K562 (cell line): ENCODE data around the gene DNAH17. TPM values are rescaled to one million over a fixed set of nuclear protein-coding genes. Genes with fewer than 3 reads are reported as not detected.
A peak's percentile ranks its signal among the peaks of the same experiment; 100 is the strongest.

Source experiments
- ATAC-seq: fragments of 200-7000 bp; cut with Tn5 transposase; 3 replicates; pipeline ENCODE4 v1.9.1; 2020; ENCODE audit warnings: moderate library complexity
- BruUV-seq: library from RNA; stranded (reverse); fragments of 400-500 nt; replicated peaks from 2 replicates; lab custom pipeline; 2021; lab: Mats Ljungman, UMichigan
- CTCF ChIA-PET: fragments of 300-600 bp; formaldehyde crosslinking; extraction: SDS; loops from one replicate; lab custom pipeline; 2021; ENCODE audit warnings: low intra/inter-chr PET ratio; lab: Yijun Ruan, JAX
- POLR2A ChIA-PET: fragments of 300-600, 350-650 bp; sonication (Branson Sonifier 250); formaldehyde crosslinking; extraction: SDS; loops from one replicate; lab custom pipeline; 2021; ENCODE audit warnings: antibody characterized with exemption, inconsistent platforms; lab: Yijun Ruan, JAX
- DNase-seq, 4 experiments: peaks; one replicate each; pipeline versions ENCODE4 v3.0.0 to v3.0.0-alpha.2; 2011 to 2018; ENCODE audit warnings: low spot score in 3 of 4, mixed read lengths in 3 of 4; ENCODE audit errors: extremely low read depth in 1 of 4
- FAIRE-seq: peaks from 2 replicates; lab custom pipeline; 2011; peaks lifted over from hg19 to GRCh38; lab: Jason Lieb, UNC
- H2AFZ ChIP-seq: 2 replicates; pipeline ENCODE4 v1.6.0; 2011; ENCODE audit warnings: low read depth, low read length, control low read depth, inconsistent platforms
- H3K27ac ChIP-seq: fragments of 200-600 bp; 3 replicates; pipeline ENCODE4 v1.8.0; 2011; ENCODE audit warnings: low read depth, mild to moderate bottlenecking, control low read depth, inconsistent platforms, low read length, moderate library complexity, mixed read lengths; ENCODE audit errors: extremely low read depth
- H3K27me3 ChIP-seq, 2 experiments: fragments of 300-600 bp in 1 of 2; 2 replicates in 1 of 2; 3 replicates in 1 of 2; pipeline versions ENCODE4 v1.6.0 to v1.8.0; 2011; ENCODE audit warnings: inconsistent platforms in 2 of 2, low read length in 2 of 2, mild to moderate bottlenecking in 1 of 2, mixed read lengths in 1 of 2, moderate library complexity in 1 of 2; ENCODE audit not compliant: control insufficient read depth in 2 of 2, insufficient read depth in 2 of 2
- H3K36me3 ChIP-seq: fragments of 300-600 bp; 3 replicates; pipeline ENCODE4 v1.8.0; 2011; ENCODE audit warnings: mild to moderate bottlenecking, low read length, inconsistent platforms; ENCODE audit not compliant: control insufficient read depth, insufficient read depth
- H3K4me1 ChIP-seq, 2 experiments: fragments of 200-600 bp in 1 of 2; replicated peaks in 1 of 2; 2 replicates in 1 of 2; 3 replicates in 1 of 2; pipeline versions ENCODE4 v1.5.1 to v1.8.0; 2011; ENCODE audit warnings: inconsistent platforms in 2 of 2, low read length in 2 of 2, mild to moderate bottlenecking in 1 of 2, mixed read lengths in 1 of 2, moderate library complexity in 1 of 2; ENCODE audit not compliant: control insufficient read depth in 2 of 2, insufficient read depth in 2 of 2
- H3K4me2 ChIP-seq: 2 replicates; pipeline ENCODE4 v1.6.1; 2011; ENCODE audit warnings: low read length, control low read depth, inconsistent platforms, mixed read lengths; ENCODE audit not compliant: insufficient read depth
- H3K4me3 ChIP-seq: fragments of 200-600 bp; sonication (generic), shearing (Covaris generic); 2 replicates; pipeline ENCODE4 v1.5.1; 2016; ENCODE audit warnings: control low read depth, inconsistent platforms
- H3K79me2 ChIP-seq: fragments of 200-600 bp; 3 replicates; pipeline ENCODE4 v1.8.0; 2011; ENCODE audit warnings: low read length, inconsistent platforms; ENCODE audit not compliant: control insufficient read depth, insufficient read depth
- H3K9ac ChIP-seq, 2 experiments: 2 replicates each; pipeline versions ENCODE4 v1.6.0 to v1.6.1; 2011; ENCODE audit warnings: low read depth in 2 of 2, low read length in 2 of 2, control low read depth in 1 of 2, inconsistent platforms in 1 of 2, mild to moderate bottlenecking in 1 of 2, mixed read lengths in 1 of 2; ENCODE audit not compliant: insufficient read depth in 1 of 2
- H3K9me1 ChIP-seq: one replicate; pipeline ENCODE4 v1.6.0; 2011; ENCODE audit warnings: inconsistent platforms, mild to moderate bottlenecking, low read length, moderate library complexity; ENCODE audit not compliant: control insufficient read depth, insufficient read depth
- H3K9me3 ChIP-seq: replicated peaks from 2 replicates; pipeline ENCODE4 v1.5.1; 2011; ENCODE audit warnings: low read depth, low read length, inconsistent platforms; ENCODE audit not compliant: control insufficient read depth, insufficient read depth
- H4K20me1 ChIP-seq: replicated peaks from 2 replicates; pipeline ENCODE4 v1.6.1; 2011; ENCODE audit warnings: low read length, inconsistent platforms, mixed read lengths; ENCODE audit not compliant: control insufficient read depth, insufficient read depth
- ARID2 ChIP-seq: fragments of 450-650 bp; IDR thresholded peaks from 2 replicates; pipeline ENCODE4 v1.6.1; 2017; ENCODE audit warnings: antibody characterized with exemption, mild to moderate bottlenecking
- EHMT2 ChIP-seq: fragments of 450-650 bp; IDR thresholded peaks from 2 replicates; pipeline ENCODE4 v1.6.1; 2018; ENCODE audit warnings: antibody characterized with exemption
- ETV6 ChIP-seq, 3 experiments: fragments of 150-350 bp in 1 of 3; sonication (generic) in 1 of 3; formaldehyde crosslinking in 1 of 3; IDR thresholded peaks; 2 replicates each; pipeline versions ENCODE4 v1.6.1 to v1.8.0; 2014 to 2022; ENCODE audit warnings: borderline replicate concordance in 2 of 3, low read depth in 2 of 3, antibody characterized with exemption in 1 of 3, low read length in 1 of 3, mild to moderate bottlenecking in 1 of 3, missing genetic modification reagents in 1 of 3
- HDAC2 ChIP-seq: fragments of 450-650 bp; IDR thresholded peaks from 2 replicates; pipeline ENCODE4 v1.6.1; 2016; ENCODE audit warnings: mild to moderate bottlenecking
- HNRNPL ChIP-seq: fragments of 200-400 bp; formaldehyde crosslinking; IDR thresholded peaks from 2 replicates; pipeline ENCODE4 v1.6.1; 2017; ENCODE audit warnings: low read depth, mild to moderate bottlenecking, low read length
- MIER1 ChIP-seq: fragments of 450-650 bp; IDR thresholded peaks from 2 replicates; pipeline ENCODE4 v1.6.1; 2016; ENCODE audit warnings: antibody characterized with exemption, mild to moderate bottlenecking, low read depth
- ZNF212 ChIP-seq: fragments of 450-650 bp; formaldehyde crosslinking; IDR thresholded peaks from 2 replicates; pipeline ENCODE4 v1.4.0; 2020; ENCODE audit warnings: mild to moderate bottlenecking
- WGBS: fragments of 100-300 bp; shearing (Covaris generic); methylation state at CpG from one replicate; pipeline ENCODE4 v1.1.6; 2016; ENCODE audit warnings: low coverage, mixed read lengths; ENCODE audit not compliant: insufficient coverage; ENCODE audit errors: missing lambda C conversion rate; 5-methylcytosine and 5-hydroxymethylcytosine counted together
- in situ Hi-C: fragments of 300-500 bp; cut with MboI; formaldehyde crosslinking; loops from 4 replicates; pipeline ENCODE4 v1.15.0; 2018; ENCODE audit warnings: inconsistent platforms, mixed read lengths
- intact Hi-C: fragments of 100-400 bp; cut with micrococcal nuclease; formaldehyde crosslinking; loops from 2 replicates; pipeline ENCODE4 v1.14.2; 2022
- polyA plus RNA-seq, 8 experiments: library from polyadenylated mRNA; depleted of rRNA in 4 of 8; stranded (reverse) in 5 of 8; unstranded in 3 of 8; fragments of >200 nt; fragmentation: Nextera tagmentation in 2 of 8; fragmentation: Illumina TruSeq in 1 of 8; extraction: Ambion mirVana in 2 of 8; extraction: Trizol in 1 of 8; gene quantifications; 2 replicates each; pipeline versions ENCODE4 v1.2.1 to v1.2.3, GENCODE V29; 2011 to 2014; ENCODE audit warnings: inconsistent platforms in 1 of 8, missing spikeins in 1 of 8
- total RNA-seq, 7 experiments: library from RNA; depleted of rRNA in 6 of 7; stranded (reverse); fragments of >200 nt in 6 of 7; fragmentation: Illumina TruSeq in 2 of 7; extraction: Trizol in 2 of 7; gene quantifications; 2 replicates each; pipeline versions ENCODE4 v1.2.1 to v1.2.3, GENCODE V29; 2011 to 2021; ENCODE audit warnings: low replicate concordance in 1 of 7
- TF ChIP-seq, protein P1 (sequence below): fragments of 450-650 bp; IDR thresholded peaks from one replicate; pipeline ENCODE4 v1.6.1; 2018; ENCODE audit warnings: mild to moderate bottlenecking, moderate library complexity; ENCODE audit not compliant: partially characterized antibody
- TF ChIP-seq, protein P2 (sequence below): fragments of 450-650 bp; IDR thresholded peaks from 2 replicates; pipeline ENCODE4 v1.6.1; 2018; ENCODE audit not compliant: partially characterized antibody

The DNAH17 gene
- total and polyA plus RNA-seq, 9 of the 15 experiments (the other 6 are each of a cell fraction or from before 2014, with no cell fraction given) = under 0.01 to 0.06 (median 0.03) TPM; not detected in 5

DNA sequence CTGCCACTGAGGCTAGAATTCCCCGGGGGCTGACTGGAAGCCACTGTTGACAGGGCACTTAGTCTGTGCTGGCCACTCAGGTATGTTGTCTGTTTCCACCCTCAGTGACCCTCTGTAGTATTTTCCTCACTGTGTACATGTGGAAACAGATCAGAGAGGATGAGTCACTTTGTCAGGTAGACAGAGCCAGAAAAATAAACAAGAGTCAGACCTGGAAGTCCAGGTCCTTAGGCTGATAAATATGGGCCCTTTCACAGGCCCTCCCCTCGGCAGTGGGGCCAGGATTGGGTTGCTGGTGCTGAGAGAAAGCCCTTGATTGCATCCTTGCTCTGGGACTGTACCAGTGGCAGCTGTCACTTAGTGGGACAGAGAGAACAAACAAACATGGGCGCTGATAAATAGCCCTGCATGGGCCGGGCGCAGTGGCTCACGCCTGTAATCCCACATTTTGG, 177.5 kb downstream of the DNAH17 start:
- peaks cover 0 to 4% of the 10 kb centered on the region in 2 experiments; a peak in 1 of 5 replicates for H3K4me1 ChIP-seq
- no peak for DNase-seq
- no peaks in the 10 kb centered on the region for H3K9me1 ChIP-seq
- FAIRE-seq = no peak
- H2AFZ ChIP-seq = no peak overlapping the region
- TF ChIP-seq ETV6 (IDR thresholded peaks at IDR 0.05; ENCODE audit: borderline replicate concordance in 1 of 2, low read depth in 2 of 2, low read length in 1 of 2) (no peak), ETV6 (CRISPR knock-in tag; IDR thresholded peaks at IDR 0.05; ENCODE audit: borderline replicate concordance) (no peak), ARID2 (no peak), HDAC2 (no peak), HNRNPL (no peak), ZNF212 (CRISPR knock-in tag) (no peak), MIER1 (no peak), EHMT2 (no peak)
- TF ChIP-seq, protein P1, sequence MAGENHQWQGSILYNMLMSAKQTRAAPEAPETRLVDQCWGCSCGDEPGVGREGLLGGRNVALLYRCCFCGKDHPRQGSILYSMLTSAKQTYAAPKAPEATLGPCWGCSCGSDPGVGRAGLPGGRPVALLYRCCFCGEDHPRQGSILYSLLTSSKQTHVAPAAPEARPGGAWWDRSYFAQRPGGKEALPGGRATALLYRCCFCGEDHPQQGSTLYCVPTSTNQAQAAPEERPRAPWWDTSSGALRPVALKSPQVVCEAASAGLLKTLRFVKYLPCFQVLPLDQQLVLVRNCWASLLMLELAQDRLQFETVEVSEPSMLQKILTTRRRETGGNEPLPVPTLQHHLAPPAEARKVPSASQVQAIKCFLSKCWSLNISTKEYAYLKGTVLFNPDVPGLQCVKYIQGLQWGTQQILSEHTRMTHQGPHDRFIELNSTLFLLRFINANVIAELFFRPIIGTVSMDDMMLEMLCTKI = no peak
- TF ChIP-seq, protein P2, sequence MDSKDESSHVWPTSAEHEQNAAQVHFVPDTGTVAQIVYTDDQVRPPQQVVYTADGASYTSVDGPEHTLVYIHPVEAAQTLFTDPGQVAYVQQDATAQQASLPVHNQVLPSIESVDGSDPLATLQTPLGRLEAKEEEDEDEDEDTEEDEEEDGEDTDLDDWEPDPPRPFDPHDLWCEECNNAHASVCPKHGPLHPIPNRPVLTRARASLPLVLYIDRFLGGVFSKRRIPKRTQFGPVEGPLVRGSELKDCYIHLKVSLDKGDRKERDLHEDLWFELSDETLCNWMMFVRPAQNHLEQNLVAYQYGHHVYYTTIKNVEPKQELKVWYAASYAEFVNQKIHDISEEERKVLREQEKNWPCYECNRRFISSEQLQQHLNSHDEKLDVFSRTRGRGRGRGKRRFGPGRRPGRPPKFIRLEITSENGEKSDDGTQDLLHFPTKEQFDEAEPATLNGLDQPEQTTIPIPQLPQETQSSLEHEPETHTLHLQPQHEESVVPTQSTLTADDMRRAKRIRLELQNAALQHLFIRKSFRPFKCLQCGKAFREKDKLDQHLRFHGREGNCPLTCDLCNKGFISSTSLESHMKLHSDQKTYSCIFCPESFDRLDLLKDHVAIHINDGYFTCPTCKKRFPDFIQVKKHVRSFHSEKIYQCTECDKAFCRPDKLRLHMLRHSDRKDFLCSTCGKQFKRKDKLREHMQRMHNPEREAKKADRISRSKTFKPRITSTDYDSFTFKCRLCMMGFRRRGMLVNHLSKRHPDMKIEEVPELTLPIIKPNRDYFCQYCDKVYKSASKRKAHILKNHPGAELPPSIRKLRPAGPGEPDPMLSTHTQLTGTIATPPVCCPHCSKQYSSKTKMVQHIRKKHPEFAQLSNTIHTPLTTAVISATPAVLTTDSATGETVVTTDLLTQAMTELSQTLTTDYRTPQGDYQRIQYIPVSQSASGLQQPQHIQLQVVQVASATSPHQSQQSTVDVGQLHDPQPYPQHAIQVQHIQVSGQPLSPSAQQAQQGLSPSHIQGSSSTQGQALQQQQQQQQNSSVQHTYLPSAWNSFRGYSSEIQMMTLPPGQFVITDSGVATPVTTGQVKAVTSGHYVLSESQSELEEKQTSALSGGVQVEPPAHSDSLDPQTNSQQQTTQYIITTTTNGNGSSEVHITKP = no peak
- intact Hi-C loops = no loop called here
- H3K4me2 ChIP-seq = no peak overlapping the region
- H3K79me2 ChIP-seq = 0 out of 3 replicates have a peak, but pooled peaks cover 2% of the 10 kb centered on the region
- BruUV-seq = no TSS peak
- no peaks in the 10 kb centered on the region for H4K20me1 ChIP-seq
- H3K4me3 ChIP-seq = no peak overlapping the region
- no peaks in the 10 kb centered on the region for H3K27me3 ChIP-seq
- peaks cover 93% of the 10 kb centered on the region; the same call in 2 of the 3 replicates for H3K36me3 ChIP-seq
- no peak overlapping the region for H3K27ac ChIP-seq
- ChIA-PET POLR2A (interaction anchor here (0.6 kb wide), 1 partner anchor 1695 kb away, joined by 3 read pairs; no protein-coding TSS in a partner anchor), CTCF (no interaction called here)
- in situ Hi-C loops = no loop called here
- WGBS = 89% methylated on average over 6 of the region's 6 CpGs
- H3K9ac ChIP-seq = 0 out of 4 replicates have a peak overlapping the region, but pooled peaks of 1 of the 2 experiments have one; percentile 9
- H3K9me3 ChIP-seq = no peaks in the 10 kb centered on the region
- ATAC-seq = no peak
